Chondrocyte (in vitro differentiated cells): ENCODE data around the gene BAG5. TPM values are rescaled to one million over a fixed set of nuclear protein-coding genes. Genes with fewer than 3 reads are reported as not detected.

Experiments
- DNase-seq: peaks from one replicate; pipeline ENCODE4 v3.0.0; 2021; ENCODE audit warnings: mixed read lengths, low spot score
- H3K27ac Mint-ChIP-seq: one replicate; pipeline ENCODE4 v1.8.0; 2021; ENCODE audit warnings: mild to moderate bottlenecking, moderate library complexity, mixed read lengths; ENCODE audit not compliant: unreplicated experiment
- H3K27me3 Mint-ChIP-seq: 2 replicates; pipeline ENCODE4 v1.8.0; 2021; ENCODE audit warnings: low read depth, mixed read lengths
- H3K36me3 Mint-ChIP-seq: 2 replicates; pipeline ENCODE4 v1.8.0; 2021; ENCODE audit warnings: low read depth, mixed read lengths
- H3K4me1 Mint-ChIP-seq: 2 replicates; pipeline ENCODE4 v1.8.0; 2021; ENCODE audit warnings: low read depth, mild to moderate bottlenecking, mixed read lengths
- H3K4me3 Mint-ChIP-seq: one replicate; pipeline ENCODE4 v1.8.0; 2021; ENCODE audit warnings: mild to moderate bottlenecking, moderate library complexity, mixed read lengths; ENCODE audit not compliant: unreplicated experiment
- H3K9me3 Mint-ChIP-seq: 2 replicates; pipeline ENCODE4 v1.8.0; 2021; ENCODE audit warnings: low read depth, mixed read lengths
- total RNA-seq: library from RNA; stranded (reverse); gene quantifications from 3 replicates; pipeline ENCODE4 v1.2.1, GENCODE V29; 2021
- TF ChIP-seq, protein P1 (sequence below): fragments of 200-600 bp; sonication (generic); IDR thresholded peaks from 2 replicates; pipeline ENCODE4 v1.5.0; 2021; ENCODE audit warnings: antibody characterized with exemption, mild to moderate bottlenecking, moderate library complexity

Gene BAG5
- total RNA-seq, 1 donor from 2014 or later = 22.6 TPM

- TF ChIP-seq, protein P1, sequence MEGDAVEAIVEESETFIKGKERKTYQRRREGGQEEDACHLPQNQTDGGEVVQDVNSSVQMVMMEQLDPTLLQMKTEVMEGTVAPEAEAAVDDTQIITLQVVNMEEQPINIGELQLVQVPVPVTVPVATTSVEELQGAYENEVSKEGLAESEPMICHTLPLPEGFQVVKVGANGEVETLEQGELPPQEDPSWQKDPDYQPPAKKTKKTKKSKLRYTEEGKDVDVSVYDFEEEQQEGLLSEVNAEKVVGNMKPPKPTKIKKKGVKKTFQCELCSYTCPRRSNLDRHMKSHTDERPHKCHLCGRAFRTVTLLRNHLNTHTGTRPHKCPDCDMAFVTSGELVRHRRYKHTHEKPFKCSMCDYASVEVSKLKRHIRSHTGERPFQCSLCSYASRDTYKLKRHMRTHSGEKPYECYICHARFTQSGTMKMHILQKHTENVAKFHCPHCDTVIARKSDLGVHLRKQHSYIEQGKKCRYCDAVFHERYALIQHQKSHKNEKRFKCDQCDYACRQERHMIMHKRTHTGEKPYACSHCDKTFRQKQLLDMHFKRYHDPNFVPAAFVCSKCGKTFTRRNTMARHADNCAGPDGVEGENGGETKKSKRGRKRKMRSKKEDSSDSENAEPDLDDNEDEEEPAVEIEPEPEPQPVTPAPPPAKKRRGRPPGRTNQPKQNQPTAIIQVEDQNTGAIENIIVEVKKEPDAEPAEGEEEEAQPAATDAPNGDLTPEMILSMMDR = no peak
- Mint-ChIP-seq H3K27ac (no peak overlapping the region), H3K9me3 (no peaks in the 10 kb centered on the region), H3K4me3 (no peak overlapping the region), H3K36me3 (no peaks in the 10 kb centered on the region), H3K27me3 (no peaks in the 10 kb centered on the region), H3K4me1 (peaks cover 19% of the 10 kb centered on the region)
- no peak for DNase-seq
Observed at GRCh38 chr14:103604620-103605019, 42.2 kb upstream of the BAG5 start.

GRCh38 chr14:103600503-103600902 lies 38.0 kb upstream of the BAG5 start:
- Mint-ChIP-seq H3K27me3 (no peaks in the 10 kb centered on the region), H3K4me1 (peaks cover 11% of the 10 kb centered on the region), H3K4me3 (no peak overlapping the region), H3K9me3 (no peaks in the 10 kb centered on the region), H3K27ac (no peak overlapping the region), H3K36me3 (no peaks in the 10 kb centered on the region)
- DNase-seq = no peak
- TF ChIP-seq, protein P1 = no peak

- TF ChIP-seq, protein P1 = no peak
- DNase-seq = no peak
- Mint-ChIP-seq H3K9me3 (no peaks in the 10 kb centered on the region), H3K27ac (peak overlapping the region; percentile 68), H3K4me3 (no peak overlapping the region), H3K27me3 (no peaks in the 10 kb centered on the region), H3K4me1 (peaks cover 26% of the 10 kb centered on the region), H3K36me3 (no peaks in the 10 kb centered on the region)
Observed at GRCh38 chr14:103597623-103598377, 35.3 kb upstream of the BAG5 start.

DNA sequence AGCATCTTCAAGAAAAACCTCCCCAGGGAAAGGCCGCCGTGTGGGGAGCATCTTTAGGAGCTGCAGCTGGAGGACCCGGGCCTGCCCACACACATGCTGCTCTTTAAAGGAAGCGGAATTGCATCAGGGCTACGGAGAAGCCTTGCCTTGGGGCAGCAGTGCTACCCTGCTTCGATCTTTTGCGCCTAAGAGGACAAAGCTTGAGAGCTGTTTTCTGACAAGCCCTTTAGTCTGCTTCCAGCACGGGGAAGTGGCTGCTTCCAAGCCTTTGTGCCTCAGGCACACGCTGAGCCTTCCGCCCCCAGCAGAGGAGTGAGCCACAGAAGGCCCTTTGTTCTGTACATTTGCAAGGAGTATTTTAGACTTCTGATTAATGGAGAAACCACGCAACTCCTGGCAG lies 31.8 kb upstream of the BAG5 start:
- TF ChIP-seq, protein P1 = no peak

DNA sequence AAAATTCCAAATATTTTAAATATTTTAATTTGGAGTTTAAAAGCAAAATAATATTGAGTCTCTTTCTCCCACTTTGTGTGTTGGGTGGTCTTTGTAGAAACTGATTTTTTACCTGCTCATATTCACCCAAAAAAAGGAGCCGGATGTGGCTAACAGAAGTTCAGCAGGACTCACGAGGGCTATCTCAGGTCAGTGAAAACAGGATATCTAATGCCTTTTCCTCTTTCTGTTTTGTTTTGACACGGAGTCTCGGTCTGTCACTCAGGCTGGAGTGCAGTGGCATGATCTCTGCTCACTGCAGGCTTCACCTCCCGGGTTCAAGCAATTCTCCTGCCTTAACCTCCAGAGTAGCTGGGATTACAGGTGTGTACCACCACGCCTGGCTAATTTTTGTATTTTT lies 31.1 kb upstream of the BAG5 start:
- Mint-ChIP-seq H3K27me3 (no peaks in the 10 kb centered on the region), H3K36me3 (peaks cover 2% of the 10 kb centered on the region), H3K27ac (no peak overlapping the region), H3K4me3 (no peak overlapping the region), H3K4me1 (peaks cover 26% of the 10 kb centered on the region), H3K9me3 (no peaks in the 10 kb centered on the region)
- TF ChIP-seq, protein P1 = no peak
- no peak for DNase-seq

More for the DNA sequence above, 31.8 kb upstream of the BAG5 start:
- no peak for DNase-seq
- Mint-ChIP-seq H3K9me3 (no peaks in the 10 kb centered on the region), H3K4me1 (peaks cover 26% of the 10 kb centered on the region), H3K27ac (peak overlapping the region; percentile 80), H3K4me3 (no peak overlapping the region), H3K36me3 (peaks cover 2% of the 10 kb centered on the region), H3K27me3 (no peaks in the 10 kb centered on the region)
